Uterus (tissue), 4 donors: ENCODE measurements around the gene ASB15. TPM values are rescaled to one million over a fixed set of nuclear protein-coding genes. Genes with fewer than 3 reads are reported as not detected.

Experiments used
- DNase-seq, 2 donors: peaks; one replicate each; pipeline ENCODE4 v3.0.0-alpha.2; 2019 to 2020
- H3K27ac ChIP-seq, 2 donors: fragments of 200-600 bp; sonication (generic); 1 replicate in 1 of 2; 2 replicates in 1 of 2; pipeline ENCODE4 v1.5.1; 2016 to 2018
- H3K27me3 ChIP-seq, 2 donors: fragments of 200-600 bp; sonication (generic); one replicate each; pipeline ENCODE4 v1.5.1; 2018 to 2019; ENCODE audit warnings: control low read depth in 1 of 2
- H3K36me3 ChIP-seq, 2 donors: fragments of 200-600 bp; sonication (generic); one replicate each; pipeline ENCODE4 v1.5.1; 2019; ENCODE audit warnings: control low read depth in 1 of 2
- H3K4me1 ChIP-seq, 2 donors: fragments of 200-600 bp; sonication (generic); one replicate each; pipeline ENCODE4 v1.5.1; 2018 to 2019; ENCODE audit warnings: control low read depth in 1 of 2
- H3K4me3 ChIP-seq, 2 donors: fragments of 200-600 bp; sonication (generic); 1 replicate in 1 of 2; 2 replicates in 1 of 2; pipeline ENCODE4 v1.5.1; 2018 to 2019; ENCODE audit warnings: mild to moderate bottlenecking in 1 of 2
- H3K9me3 ChIP-seq, 2 donors: fragments of 200-600 bp; sonication (generic); one replicate each; pipeline ENCODE4 v1.5.1; 2019; ENCODE audit warnings: control low read depth in 1 of 2
- POLR2A ChIP-seq, 2 donors: fragments of 450-650 bp; IDR thresholded peaks; one replicate each; pipeline ENCODE4 v1.6.1; 2016; ENCODE audit warnings: antibody characterized with exemption in 2 of 2, mild to moderate bottlenecking in 1 of 2, moderate library complexity in 1 of 2
- intact Hi-C: fragments of 100-400 bp; cut with DNase I; formaldehyde crosslinking; loops from one replicate; pipeline ENCODE4 v1.15.1; 2023; ENCODE audit warnings: low total_unique reads
- total RNA-seq, 4 donors: library from RNA; depleted of rRNA in 3 of 4; stranded (reverse); fragments of >200 nt in 3 of 4; gene quantifications; one replicate each; pipeline versions ENCODE4 v1.1.0 to v1.2.4, GENCODE V29; 2014 to 2023
- TF ChIP-seq, protein P1 (sequence below), 4 experiments: fragments of 200-600 bp in 2 of 4; fragments of 450-650 bp in 2 of 4; sonication (generic) in 2 of 4; IDR thresholded peaks; one replicate each; pipeline ENCODE4 v1.5.1; 2016 to 2019; ENCODE audit warnings: antibody characterized with exemption in 4 of 4, mild to moderate bottlenecking in 2 of 4, moderate library complexity in 1 of 4
- donor health status: DM: yes; HTN: yes; CAD: no.

The ASB15 gene
- total RNA-seq, 4 donors from 2014 or later = not detected

DNA sequence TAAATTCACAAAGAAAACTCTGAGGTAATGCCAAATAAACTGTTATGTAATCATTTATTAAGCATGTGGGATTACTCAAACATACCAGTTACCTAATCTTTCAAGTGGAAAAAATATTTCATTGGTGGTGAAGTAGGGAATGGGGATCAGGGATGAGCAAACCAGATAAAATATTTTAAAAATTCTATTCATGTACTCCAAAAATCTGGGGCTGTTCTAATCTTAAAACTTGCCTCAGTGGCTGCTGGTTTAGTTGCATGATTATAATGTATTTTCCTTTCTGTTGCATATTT, 73.5 kb downstream of the ASB15 start:
- Histone ChIP-seq H3K4me1 (no peaks in the 10 kb centered on the region), H3K9me3 (no peaks in the 10 kb centered on the region), H3K27me3 (no peaks in the 10 kb centered on the region), H3K4me3 (no peak overlapping the region), H3K27ac (no peak overlapping the region), H3K36me3 (no peaks in the 10 kb centered on the region)
- intact Hi-C loops = no loop called here
- no peak for TF ChIP-seq POLR2A (IDR thresholded peaks at IDR 0.05)
- DNase-seq = no peak

DNA sequence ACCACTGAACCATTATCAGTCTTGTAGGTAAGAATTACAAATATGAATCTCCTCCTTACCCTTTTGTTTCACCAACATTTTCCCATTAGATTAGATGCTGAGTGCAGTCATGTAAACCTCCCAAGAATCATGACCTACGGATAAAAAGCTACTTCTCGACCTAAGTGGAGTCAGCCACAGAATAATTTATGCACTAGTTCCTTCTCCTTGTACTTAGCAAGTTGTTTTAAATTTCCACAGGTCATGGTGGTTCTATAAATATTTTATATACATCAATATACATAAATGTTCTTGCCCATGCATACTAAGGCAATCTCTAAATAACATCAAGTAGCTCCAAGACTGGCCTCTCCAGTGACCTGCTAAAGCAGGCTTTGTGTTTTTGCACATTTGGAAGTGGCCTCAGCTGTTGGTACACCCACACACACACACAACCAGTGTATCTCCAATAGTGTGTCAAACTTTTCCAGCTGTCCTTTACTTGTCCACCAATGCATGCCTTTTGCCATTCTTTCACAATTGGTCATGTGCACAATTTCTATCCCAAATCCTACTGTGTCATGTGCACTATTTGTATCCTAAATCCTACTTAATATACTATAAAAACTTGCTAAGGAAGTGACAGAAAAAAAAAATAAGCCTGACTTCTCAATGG, 75.6 kb downstream of the ASB15 start:
- intact Hi-C loops = no loop called here
- Histone ChIP-seq H3K9me3 (no peaks in the 10 kb centered on the region), H3K36me3 (no peaks in the 10 kb centered on the region), H3K4me1 (no peaks in the 10 kb centered on the region), H3K4me3 (no peak overlapping the region), H3K27ac (no peak overlapping the region), H3K27me3 (no peaks in the 10 kb centered on the region)
- no peak for DNase-seq
- TF ChIP-seq, protein P1, sequence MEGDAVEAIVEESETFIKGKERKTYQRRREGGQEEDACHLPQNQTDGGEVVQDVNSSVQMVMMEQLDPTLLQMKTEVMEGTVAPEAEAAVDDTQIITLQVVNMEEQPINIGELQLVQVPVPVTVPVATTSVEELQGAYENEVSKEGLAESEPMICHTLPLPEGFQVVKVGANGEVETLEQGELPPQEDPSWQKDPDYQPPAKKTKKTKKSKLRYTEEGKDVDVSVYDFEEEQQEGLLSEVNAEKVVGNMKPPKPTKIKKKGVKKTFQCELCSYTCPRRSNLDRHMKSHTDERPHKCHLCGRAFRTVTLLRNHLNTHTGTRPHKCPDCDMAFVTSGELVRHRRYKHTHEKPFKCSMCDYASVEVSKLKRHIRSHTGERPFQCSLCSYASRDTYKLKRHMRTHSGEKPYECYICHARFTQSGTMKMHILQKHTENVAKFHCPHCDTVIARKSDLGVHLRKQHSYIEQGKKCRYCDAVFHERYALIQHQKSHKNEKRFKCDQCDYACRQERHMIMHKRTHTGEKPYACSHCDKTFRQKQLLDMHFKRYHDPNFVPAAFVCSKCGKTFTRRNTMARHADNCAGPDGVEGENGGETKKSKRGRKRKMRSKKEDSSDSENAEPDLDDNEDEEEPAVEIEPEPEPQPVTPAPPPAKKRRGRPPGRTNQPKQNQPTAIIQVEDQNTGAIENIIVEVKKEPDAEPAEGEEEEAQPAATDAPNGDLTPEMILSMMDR (IDR thresholded peaks at IDR 0.05) = no peak
- no peak for TF ChIP-seq POLR2A (IDR thresholded peaks at IDR 0.05)

DNA sequence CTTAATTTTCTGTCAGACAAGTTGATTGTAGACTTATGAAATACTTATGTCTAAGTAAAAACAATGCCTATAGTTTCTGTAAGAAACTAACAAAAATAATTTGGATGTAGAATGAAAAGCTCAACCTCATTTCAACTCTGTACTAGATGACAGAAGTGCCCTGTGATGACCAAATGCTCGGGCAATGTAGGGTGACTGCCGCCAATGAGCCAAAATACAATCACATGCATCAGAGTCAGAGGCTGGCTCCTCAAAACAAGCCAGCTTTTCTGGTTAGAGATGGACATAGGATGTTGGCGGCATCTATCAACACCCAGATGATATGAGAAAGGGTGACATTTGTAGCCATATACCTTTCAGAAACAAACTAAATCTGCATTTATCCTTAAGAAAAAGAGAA, 78.0 kb downstream of the ASB15 start:
- intact Hi-C loops = no loop called here
- no peaks in the 10 kb centered on the region for H3K9me3 ChIP-seq
- H3K27me3 ChIP-seq = no peaks in the 10 kb centered on the region
- DNase-seq = no peak
- H3K27ac ChIP-seq = no peak overlapping the region
- TF ChIP-seq, protein P1 (IDR thresholded peaks at IDR 0.05) = no peak
- TF ChIP-seq POLR2A (IDR thresholded peaks at IDR 0.05) = no peak
- no peaks in the 10 kb centered on the region for H3K4me1 ChIP-seq
- H3K4me3 ChIP-seq = no peak overlapping the region
- no peaks in the 10 kb centered on the region for H3K36me3 ChIP-seq

DNA sequence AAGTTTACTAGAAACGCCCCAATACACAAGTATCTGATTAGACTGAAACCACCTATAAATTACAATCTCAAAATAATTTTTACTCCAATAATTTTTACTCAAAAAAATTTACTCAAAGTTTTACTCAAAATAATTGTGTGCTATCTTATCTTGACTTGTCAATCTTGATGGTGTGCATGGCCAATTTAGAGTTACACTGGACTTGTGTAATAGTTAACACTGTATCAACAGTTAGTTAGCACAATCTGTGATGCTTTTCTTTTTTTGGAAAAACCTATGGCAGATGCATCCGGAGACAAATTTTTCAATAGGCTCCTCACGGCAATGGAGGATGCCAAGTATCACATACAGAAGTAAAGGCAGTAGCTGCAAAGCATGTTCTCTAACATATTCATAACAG, 79.0 kb downstream of the ASB15 start:
- H3K9me3 ChIP-seq = no peaks in the 10 kb centered on the region
- no peak for DNase-seq
- TF ChIP-seq POLR2A (IDR thresholded peaks at IDR 0.05) = no peak
- TF ChIP-seq, protein P1 (IDR thresholded peaks at IDR 0.05) = no peak
- no peaks in the 10 kb centered on the region for H3K36me3 ChIP-seq
- no peak overlapping the region for H3K4me3 ChIP-seq
- no peaks in the 10 kb centered on the region for H3K27me3 ChIP-seq
- H3K4me1 ChIP-seq = no peaks in the 10 kb centered on the region
- no peak overlapping the region for H3K27ac ChIP-seq
- intact Hi-C loops = no loop called here

DNA sequence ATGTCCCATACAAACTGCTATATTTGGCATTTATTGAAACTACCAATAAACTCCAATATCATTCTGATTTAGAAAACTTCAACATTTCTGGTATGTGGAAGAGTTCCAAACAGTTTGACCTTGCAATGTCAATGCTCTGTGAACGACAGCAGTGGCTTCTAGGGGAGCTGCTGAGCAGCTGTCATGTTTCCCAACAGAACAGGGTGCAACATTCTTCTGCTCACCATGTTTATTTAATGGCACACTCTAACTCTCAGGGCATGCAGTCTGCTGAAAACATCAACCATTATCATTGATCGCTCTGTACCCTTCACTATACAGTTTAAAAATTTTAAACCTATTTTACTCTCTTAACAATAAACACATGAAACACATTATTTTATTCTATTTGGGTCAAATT, 79.9 kb downstream of the ASB15 start:
- H3K36me3 ChIP-seq = no peaks in the 10 kb centered on the region
- no peak overlapping the region for H3K27ac ChIP-seq
- no peak overlapping the region for H3K4me3 ChIP-seq
- intact Hi-C loops = no loop called here
- no peaks in the 10 kb centered on the region for H3K4me1 ChIP-seq
- DNase-seq = no peak
- no peaks in the 10 kb centered on the region for H3K27me3 ChIP-seq
- no peak for TF ChIP-seq POLR2A (IDR thresholded peaks at IDR 0.05)
- TF ChIP-seq, protein P1 (IDR thresholded peaks at IDR 0.05) = no peak
- H3K9me3 ChIP-seq = no peaks in the 10 kb centered on the region

DNA sequence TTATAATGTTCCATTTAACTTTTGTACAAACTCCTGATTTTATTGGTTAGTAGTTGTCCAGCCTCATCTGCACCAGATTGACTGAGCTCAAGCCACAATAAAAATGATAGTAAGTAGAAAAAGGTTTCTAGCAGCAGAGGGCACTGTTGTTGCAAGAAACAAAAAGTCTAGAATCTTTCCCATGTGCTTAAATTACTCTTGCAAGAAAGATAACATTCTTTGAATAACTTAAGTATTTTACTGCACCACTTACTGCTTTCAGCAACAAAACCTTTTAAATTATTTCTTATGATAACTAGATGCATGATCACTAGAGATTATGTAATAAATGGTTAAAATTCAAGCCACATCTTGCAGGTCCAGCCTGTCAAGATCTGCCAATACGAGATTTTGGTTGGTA, 81.1 kb downstream of the ASB15 start:
- no peak overlapping the region for H3K27ac ChIP-seq
- no peak overlapping the region for H3K4me3 ChIP-seq
- intact Hi-C loops = no loop called here
- no peaks in the 10 kb centered on the region for H3K36me3 ChIP-seq
- H3K9me3 ChIP-seq = no peaks in the 10 kb centered on the region
- DNase-seq = no peak
- no peaks in the 10 kb centered on the region for H3K4me1 ChIP-seq
- TF ChIP-seq POLR2A (IDR thresholded peaks at IDR 0.05) = no peak
- TF ChIP-seq, protein P1 (IDR thresholded peaks at IDR 0.05) = peak; percentile 40 to 57 (median 48)
- H3K27me3 ChIP-seq = no peaks in the 10 kb centered on the region
